Uterus (tissue), 2 donors: ENCODE data around the gene SEC14L1.

Source experiments
- CTCF ChIP-seq, 4 experiments: fragments of 200-600 bp in 2 of 4; fragments of 450-650 bp in 2 of 4; sonication (generic) in 2 of 4; IDR thresholded peaks; one replicate each; pipeline ENCODE4 v1.5.1; 2016 to 2019; ENCODE audit warnings: antibody characterized with exemption in 4 of 4, mild to moderate bottlenecking in 2 of 4, moderate library complexity in 1 of 4
- POLR2A ChIP-seq, 2 donors: fragments of 450-650 bp; IDR thresholded peaks; one replicate each; pipeline ENCODE4 v1.6.1; 2016; ENCODE audit warnings: antibody characterized with exemption in 2 of 2, mild to moderate bottlenecking in 1 of 2, moderate library complexity in 1 of 2

DNA sequence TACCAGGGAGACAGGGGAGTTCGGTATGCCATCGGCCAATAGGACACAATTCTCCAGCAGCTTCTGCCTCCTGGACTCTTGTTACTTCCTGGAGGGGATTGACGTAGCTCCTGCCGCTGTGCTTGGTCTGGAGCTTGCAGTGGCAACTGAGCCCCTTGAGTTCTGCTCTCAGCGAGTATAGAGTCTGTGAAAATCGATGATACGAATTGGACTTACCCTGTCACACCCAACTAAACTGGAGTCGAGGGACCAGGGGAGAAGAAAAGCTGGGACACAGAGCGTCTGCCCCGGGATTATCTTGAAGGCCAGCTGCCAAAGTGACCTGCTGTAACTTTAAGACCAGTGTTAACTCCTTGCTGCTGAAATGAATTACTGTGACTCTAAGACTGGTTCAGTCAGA, 22.2 kb downstream of the SEC14L1 start:
- TF ChIP-seq CTCF (IDR thresholded peaks at IDR 0.05): no peak
- TF ChIP-seq POLR2A (IDR thresholded peaks at IDR 0.05): no peak
